Endothelial cell of umbilical vein (primary cell): ENCODE measurements around the gene ZHX3. TPM values are rescaled to one million over a fixed set of nuclear protein-coding genes. Genes with fewer than 3 reads are reported as not detected.

Experiments
- BruUV-seq: library from RNA; stranded (reverse); fragments of 400-500 nt; replicated peaks from 2 replicates; lab custom pipeline; 2021; lab: Mats Ljungman, UMichigan
- CTCF ChIA-PET: fragments of 300-600, 350-600 bp; sonication (Branson Sonifier 250); formaldehyde crosslinking; loops from one replicate; lab custom pipeline; 2021; ENCODE audit warnings: antibody characterized with exemption, inconsistent platforms; lab: Charles Lee
- POLR2A ChIA-PET: fragments of 300-600, 350-600 bp; sonication (Branson Sonifier 250); formaldehyde crosslinking; loops from one replicate; lab custom pipeline; 2021; ENCODE audit warnings: antibody characterized with exemption, inconsistent platforms; lab: Charles Lee
- DNase-seq: peaks from one replicate; pipeline ENCODE4 v3.0.0-alpha.2; 2011; ENCODE audit warnings: low read depth, low spot score
- FAIRE-seq: peaks from 2 replicates; lab custom pipeline; 2011; peaks lifted over from hg19 to GRCh38; lab: Jason Lieb, UNC
- H2AFZ ChIP-seq: 2 replicates; pipeline ENCODE4 v1.6.0; 2012; ENCODE audit warnings: low read depth, low read length, control low read depth, inconsistent platforms
- H3K27ac ChIP-seq: 2 replicates; pipeline ENCODE4 v1.5.1; 2011; ENCODE audit warnings: low read depth, mild to moderate bottlenecking, control low read depth, low read length, moderate library complexity; ENCODE audit not compliant: insufficient read depth
- H3K27me3 ChIP-seq, 2 experiments: 2 replicates each; pipeline versions ENCODE4 v1.6.0 to v1.6.1; 2011; ENCODE audit warnings: low read length in 2 of 2, mixed read lengths in 1 of 2; ENCODE audit not compliant: control insufficient read depth in 2 of 2, insufficient read depth in 2 of 2
- H3K36me3 ChIP-seq, 2 experiments: 2 replicates in 1 of 2; 3 replicates in 1 of 2; pipeline ENCODE4 v1.5.1; 2011; ENCODE audit warnings: low read length in 2 of 2, mild to moderate bottlenecking in 1 of 2, moderate library complexity in 1 of 2; ENCODE audit not compliant: control insufficient read depth in 2 of 2, insufficient read depth in 2 of 2; ENCODE audit errors: extremely low read depth in 1 of 2
- H3K4me1 ChIP-seq: 3 replicates; pipeline ENCODE4 v1.5.1; 2011; ENCODE audit warnings: mild to moderate bottlenecking, low read length; ENCODE audit not compliant: control insufficient read depth, insufficient read depth; ENCODE audit errors: extremely low read depth
- H3K4me2 ChIP-seq: 2 replicates; pipeline ENCODE4 v1.6.1; 2011; ENCODE audit warnings: low read length, control low read depth, mixed read lengths; ENCODE audit not compliant: insufficient read depth
- H3K4me3 ChIP-seq, 3 experiments: fragments of 200-600 bp in 1 of 3; sonication (generic), shearing (Covaris generic) in 1 of 3; replicated peaks in 1 of 3; 2 replicates each; pipeline ENCODE4 v1.5.1; 2011 to 2016; ENCODE audit warnings: control low read depth in 3 of 3, low read length in 3 of 3, mild to moderate bottlenecking in 2 of 3, inconsistent platforms in 1 of 3, low read depth in 1 of 3, moderate library complexity in 1 of 3; ENCODE audit not compliant: insufficient read depth in 1 of 3
- H3K79me2 ChIP-seq: 2 replicates; pipeline ENCODE4 v1.6.0; 2012; ENCODE audit warnings: low read length, inconsistent platforms; ENCODE audit not compliant: control insufficient read depth, insufficient read depth
- H3K9ac ChIP-seq: replicated peaks from 2 replicates; pipeline ENCODE3; 2011; ENCODE audit warnings: low read length, control low read depth; ENCODE audit not compliant: insufficient read depth; ENCODE audit errors: extremely low read depth
- H3K9me1 ChIP-seq: replicated peaks from 3 replicates; pipeline ENCODE4 v1.6.0; 2011; ENCODE audit warnings: mild to moderate bottlenecking, low read length; ENCODE audit not compliant: control insufficient read depth, insufficient read depth; ENCODE audit errors: extremely low read depth
- H3K9me3 ChIP-seq: replicated peaks from 2 replicates; pipeline ENCODE4 v1.5.1; 2012; ENCODE audit warnings: low read length, inconsistent platforms; ENCODE audit not compliant: control insufficient read depth, insufficient read depth
- H4K20me1 ChIP-seq: replicated peaks from 2 replicates; pipeline ENCODE3; 2011; ENCODE audit warnings: mild to moderate bottlenecking, low read length; ENCODE audit not compliant: control insufficient read depth, insufficient read depth; ENCODE audit errors: extremely low read depth
- EZH2 ChIP-seq: IDR thresholded peaks from 2 replicates; pipeline ENCODE4 v1.6.1; 2012; ENCODE audit warnings: borderline replicate concordance, low read depth, mild to moderate bottlenecking, moderate library complexity, low read length, inconsistent platforms; ENCODE audit not compliant: severe bottlenecking
- GATA2 ChIP-seq: IDR thresholded peaks from 2 replicates; pipeline ENCODE4 v1.7.0; 2011; ENCODE audit warnings: low read depth, mild to moderate bottlenecking, moderate library complexity, mixed read lengths, low read length; ENCODE audit not compliant: insufficient read length, insufficient read depth
- JUN ChIP-seq: IDR thresholded peaks from 2 replicates; pipeline ENCODE4 v1.6.1; 2011; ENCODE audit warnings: borderline replicate concordance, low read depth; ENCODE audit not compliant: insufficient read length, insufficient read depth
- MYC ChIP-seq: IDR thresholded peaks from one replicate; pipeline ENCODE4 v1.6.1; 2011; ENCODE audit warnings: mild to moderate bottlenecking, low read depth, low read length
- POLR2AphosphoS5 ChIP-seq: IDR thresholded peaks from 2 replicates; pipeline ENCODE4 v1.6.1; 2012; ENCODE audit warnings: low read depth, mild to moderate bottlenecking, control low read depth, low read length, moderate library complexity; ENCODE audit not compliant: insufficient read depth
- dilution Hi-C: fragments of 300-500 bp; cut with MboI; formaldehyde crosslinking; loops from one replicate; pipeline ENCODE4 v1.15.0; 2019; ENCODE audit warnings: low sequenced_read_pairs; ENCODE audit not compliant: extremely low pct_ligation_motif_present
- intact Hi-C: fragments of 100-400 bp; cut with micrococcal nuclease; formaldehyde crosslinking; loops from one replicate; pipeline ENCODE4 v1.10.0; 2022
- polyA plus RNA-seq, 4 experiments: library from polyadenylated mRNA; depleted of rRNA in 3 of 4; stranded (reverse) in 3 of 4; unstranded in 1 of 4; fragments of >200 nt; gene quantifications; 2 replicates each; pipeline versions ENCODE4 v1.2.1 to v1.2.3, GENCODE V29; 2011 to 2012; ENCODE audit warnings: missing spikeins in 1 of 4
- total RNA-seq: library from RNA; stranded (reverse); gene quantifications from 2 replicates; pipeline ENCODE4 v1.2.3, GENCODE V29; 2021
- TF ChIP-seq, protein P1 (sequence below), 2 donors: IDR thresholded peaks; 1 replicate in 1 of 2; 2 replicates in 1 of 2; pipeline ENCODE4 v1.5.1; 2011; ENCODE audit warnings: low read length in 2 of 2, mild to moderate bottlenecking in 2 of 2, moderate library complexity in 2 of 2, control low read depth in 1 of 2, inconsistent platforms in 1 of 2, low read depth in 1 of 2; ENCODE audit not compliant: insufficient read depth in 1 of 2; ENCODE audit errors: extremely low read depth in 1 of 2
- TF ChIP-seq, protein P2 (sequence below): IDR thresholded peaks from 2 replicates; pipeline ENCODE4 v1.6.1; 2011; ENCODE audit not compliant: insufficient read depth, insufficient read length

The ZHX3 gene
- total and polyA plus RNA-seq, 2 donors (not counting 3 experiments of a cell fraction or from before 2014, with no cell fraction given), result 7.4 to 17.8 TPM

DNA sequence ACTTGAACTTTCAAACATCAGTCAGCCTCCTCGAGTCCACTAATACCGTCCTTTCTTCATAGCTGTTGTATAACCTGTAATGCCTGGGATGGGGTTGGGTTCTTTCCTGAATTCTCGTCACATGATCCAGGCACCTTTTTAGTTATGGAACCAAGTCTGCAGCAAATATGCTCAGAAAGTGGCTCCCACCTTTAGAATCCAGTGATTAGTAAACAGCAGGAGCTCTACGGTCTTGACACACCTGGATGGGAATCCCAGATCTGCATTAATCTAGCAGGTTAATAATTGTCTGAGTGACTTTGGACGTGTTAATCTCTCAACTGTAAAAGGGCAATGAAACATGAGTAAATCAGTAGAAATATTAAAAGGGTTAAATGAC lies 729 bp upstream of the ZHX3 start:
- peak overlapping the region; percentile 75 for H2AFZ ChIP-seq
- H4K20me1 ChIP-seq, result no peaks in the 10 kb centered on the region
- intact Hi-C loops, result no loop called here
- BruUV-seq, result TSS peak; percentile 87
- TF ChIP-seq MYC, result no peak
- no peak for TF ChIP-seq EZH2
- TF ChIP-seq JUN, result no peak
- no peak for TF ChIP-seq GATA2
- TF ChIP-seq POLR2AphosphoS5, result no peak
- TF ChIP-seq, protein P1, sequence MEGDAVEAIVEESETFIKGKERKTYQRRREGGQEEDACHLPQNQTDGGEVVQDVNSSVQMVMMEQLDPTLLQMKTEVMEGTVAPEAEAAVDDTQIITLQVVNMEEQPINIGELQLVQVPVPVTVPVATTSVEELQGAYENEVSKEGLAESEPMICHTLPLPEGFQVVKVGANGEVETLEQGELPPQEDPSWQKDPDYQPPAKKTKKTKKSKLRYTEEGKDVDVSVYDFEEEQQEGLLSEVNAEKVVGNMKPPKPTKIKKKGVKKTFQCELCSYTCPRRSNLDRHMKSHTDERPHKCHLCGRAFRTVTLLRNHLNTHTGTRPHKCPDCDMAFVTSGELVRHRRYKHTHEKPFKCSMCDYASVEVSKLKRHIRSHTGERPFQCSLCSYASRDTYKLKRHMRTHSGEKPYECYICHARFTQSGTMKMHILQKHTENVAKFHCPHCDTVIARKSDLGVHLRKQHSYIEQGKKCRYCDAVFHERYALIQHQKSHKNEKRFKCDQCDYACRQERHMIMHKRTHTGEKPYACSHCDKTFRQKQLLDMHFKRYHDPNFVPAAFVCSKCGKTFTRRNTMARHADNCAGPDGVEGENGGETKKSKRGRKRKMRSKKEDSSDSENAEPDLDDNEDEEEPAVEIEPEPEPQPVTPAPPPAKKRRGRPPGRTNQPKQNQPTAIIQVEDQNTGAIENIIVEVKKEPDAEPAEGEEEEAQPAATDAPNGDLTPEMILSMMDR (IDR thresholded peaks at IDR 0.05; ENCODE audit: extremely low read depth in 1 of 2, insufficient read depth in 1 of 2, low read depth in 1 of 2, low read length in 2 of 2), result no peak
- TF ChIP-seq, protein P2, sequence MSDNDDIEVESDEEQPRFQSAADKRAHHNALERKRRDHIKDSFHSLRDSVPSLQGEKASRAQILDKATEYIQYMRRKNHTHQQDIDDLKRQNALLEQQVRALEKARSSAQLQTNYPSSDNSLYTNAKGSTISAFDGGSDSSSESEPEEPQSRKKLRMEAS, result no peak
- H3K4me1 ChIP-seq, result peaks cover 18% of the 10 kb centered on the region
- DNase-seq (no peak), FAIRE-seq (no peak)
- H3K9me3 ChIP-seq, result no peaks in the 10 kb centered on the region
- POLR2A ChIA-PET, result no interaction called here
- dilution Hi-C loops, result no loop called here
- H3K36me3 ChIP-seq, result no peaks in the 10 kb centered on the region
- peak overlapping the region; percentile 90 for H3K4me2 ChIP-seq
- peak overlapping the region; percentile 70 for H3K27ac ChIP-seq
- CTCF ChIA-PET, result interaction anchor here (0.7 to 2.6 kb wide), 2 partner anchors 11 to 86 kb away, joined by 3 to 14 read pairs; no protein-coding TSS in a partner anchor
- no peaks in the 10 kb centered on the region for H3K27me3 ChIP-seq
- H3K4me3 ChIP-seq, result peak overlapping the region in 1 of 3 experiments; percentile 51
- peak overlapping the region; percentile 25 for H3K9ac ChIP-seq
- no peaks in the 10 kb centered on the region for H3K9me1 ChIP-seq
- H3K79me2 ChIP-seq, result peaks cover 20% of the 10 kb centered on the region
